ENCODE results near the gene GRM4.

DNA sequence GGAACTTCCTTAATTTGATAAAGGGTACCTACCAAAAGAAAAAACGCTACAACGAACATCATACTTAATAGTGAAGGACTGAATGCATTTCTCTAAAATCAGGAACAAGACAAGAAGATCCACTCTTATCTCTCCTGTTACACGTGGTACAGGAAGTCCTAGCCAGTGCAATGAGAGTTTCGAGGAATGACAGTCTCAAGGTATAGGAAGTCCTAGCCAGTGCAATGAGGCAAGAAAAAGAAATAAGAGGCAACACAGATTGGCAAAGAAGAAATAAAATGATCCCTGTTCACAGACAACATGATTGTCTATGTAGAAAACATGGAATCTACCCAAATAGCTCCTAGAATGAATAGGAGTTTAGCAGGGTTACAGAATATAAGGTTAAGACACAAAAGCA is 174.3 kb downstream of the GRM4 start:
- TF ChIP-seq GATA2 (IDR thresholded peaks at IDR 0.05; ENCODE audit: low read depth, low read length) (no peak), GATA3 (IDR thresholded peaks at IDR 0.05; ENCODE audit: low read depth, low read length) (no peak)
